GM12878 (cell line): ENCODE data around the gene CTPS1.

Source experiments
- CHD2 ChIP-seq: IDR thresholded peaks from 2 replicates; pipeline ENCODE4 v1.6.1; 2011; ENCODE audit warnings: low read depth, low read length, improper control_type of control experiment, borderline replicate concordance
- CTCF ChIP-seq, 3 experiments: IDR thresholded peaks in 2 of 3; conservative IDR thresholded peaks in 1 of 3; 2 replicates each; pipeline ENCODE4 v1.5.1; 2011; ENCODE audit warnings: low read depth in 3 of 3, low read length in 3 of 3, mild to moderate bottlenecking in 3 of 3, control low read depth in 2 of 3, moderate library complexity in 2 of 3, inconsistent platforms in 1 of 3, mixed read lengths in 1 of 3; ENCODE audit not compliant: control insufficient read depth in 2 of 3, insufficient read depth in 1 of 3; ENCODE audit errors: extremely low read depth in 1 of 3
- CUX1 ChIP-seq: IDR thresholded peaks from 2 replicates; pipeline ENCODE4 v1.6.1; 2012; ENCODE audit warnings: improper control_type of control experiment, low read depth, low read length; ENCODE audit not compliant: insufficient replicate concordance
- KDM1A ChIP-seq: fragments of 200-600 bp; sonication (generic); IDR thresholded peaks from 2 replicates; pipeline ENCODE4 v1.6.1; 2016; ENCODE audit warnings: borderline replicate concordance
- MTA2 ChIP-seq: fragments of 450-650 bp; IDR thresholded peaks from 2 replicates; pipeline ENCODE4 v1.6.1; 2016; ENCODE audit warnings: low read depth, mild to moderate bottlenecking, moderate library complexity
- MXI1 ChIP-seq: fragments of 150-350 bp; IDR thresholded peaks from 2 replicates; pipeline ENCODE4 v1.6.1; 2011; ENCODE audit warnings: low read depth, mild to moderate bottlenecking, inconsistent platforms, low read length, improper control_type of control experiment
- ZNF24 ChIP-seq: fragments of 450-650 bp; IDR thresholded peaks from 2 replicates; pipeline ENCODE4 v1.6.1; 2017; ENCODE audit warnings: antibody characterized with exemption, mild to moderate bottlenecking
- ZZZ3 ChIP-seq: IDR thresholded peaks from 2 replicates; pipeline ENCODE4 v1.6.1; 2011; ENCODE audit warnings: low read depth; ENCODE audit not compliant: control insufficient read depth, insufficient read length

DNA sequence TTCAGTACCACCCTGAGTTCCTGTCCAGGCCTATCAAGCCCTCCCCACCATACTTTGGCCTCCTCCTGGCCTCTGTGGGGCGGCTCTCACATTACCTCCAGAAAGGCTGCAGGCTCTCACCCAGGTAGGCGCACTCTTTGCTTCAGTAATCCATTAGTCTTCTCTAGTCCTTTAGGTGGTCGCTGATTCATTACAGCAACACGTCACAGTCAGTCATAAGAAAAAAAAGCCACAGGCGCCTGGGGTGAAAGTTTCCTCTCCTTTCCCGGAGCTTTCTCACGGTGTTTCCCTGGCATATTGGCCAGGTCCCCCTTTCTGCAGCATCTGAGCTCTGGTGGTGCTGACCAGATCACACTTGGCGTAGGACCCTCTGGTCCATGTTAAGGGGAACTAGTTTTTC is 30.0 kb downstream of the CTPS1 start:
- TF ChIP-seq KDM1A (no peak), CTCF (IDR thresholded peaks at IDR 0.05 in 2 of 3, conservative IDR thresholded peaks at IDR 0.05 in 1 of 3; ENCODE audit: control insufficient read depth in 2 of 3, extremely low read depth in 1 of 3, insufficient read depth in 1 of 3, low read depth in 3 of 3, low read length in 3 of 3) (no peak), MXI1 (no peak), ZNF24 (no peak), ZZZ3 (no peak), MTA2 (no peak), CUX1 (no peak), CHD2 (no peak)
